Fibroblast of lung (primary cell): ENCODE data around the gene PRKCA. TPM values are rescaled to one million over a fixed set of nuclear protein-coding genes. Genes with fewer than 3 reads are reported as not detected.
"Not testable (repeated sequence)": the region's sequence is repeated elsewhere in the genome, so short reads cannot be mapped to it uniquely, and the experiment has no call there.

Experiments
- DNase-seq, 2 donors: peaks; one replicate each; pipeline versions ENCODE4 v3.0.0 to v3.0.0-alpha.2; 2010; ENCODE audit warnings: low read depth in 2 of 2
- H2AFZ ChIP-seq: 2 replicates; pipeline ENCODE4 v1.5.1; 2012; ENCODE audit warnings: low read length, control low read depth, inconsistent platforms
- H3K27ac ChIP-seq: 2 replicates; pipeline ENCODE4 v1.5.1; 2011; ENCODE audit warnings: low read length, control low read depth; ENCODE audit not compliant: insufficient read depth
- H3K27me3 ChIP-seq: 2 replicates; pipeline ENCODE4 v1.5.1; 2011; ENCODE audit warnings: mild to moderate bottlenecking, low read length; ENCODE audit not compliant: control insufficient read depth, insufficient read depth
- H3K36me3 ChIP-seq: 2 replicates; pipeline ENCODE4 v1.5.1; 2011; ENCODE audit warnings: low read length; ENCODE audit not compliant: control insufficient read depth, insufficient read depth
- H3K4me1 ChIP-seq: 2 replicates; pipeline ENCODE4 v1.5.1; 2011; ENCODE audit warnings: low read length; ENCODE audit not compliant: control insufficient read depth, insufficient read depth; ENCODE audit errors: extremely low read depth
- H3K4me2 ChIP-seq: 2 replicates; pipeline ENCODE4 v1.5.1; 2011; ENCODE audit warnings: low read length, control low read depth; ENCODE audit not compliant: insufficient read depth; ENCODE audit errors: extremely low read depth
- H3K4me3 ChIP-seq, 4 experiments: fragments of 200-600 bp in 1 of 4; sonication (generic) in 1 of 4; replicated peaks in 1 of 4; 2 replicates each; pipeline ENCODE4 v1.5.1; 2011 to 2016; ENCODE audit warnings: low read length in 4 of 4, low read depth in 3 of 4, mild to moderate bottlenecking in 3 of 4, control low read depth in 2 of 4, inconsistent platforms in 1 of 4, mixed read lengths in 1 of 4; ENCODE audit not compliant: insufficient read depth in 1 of 4; ENCODE audit errors: control extremely low read depth in 1 of 4
- H3K79me2 ChIP-seq: 2 replicates; pipeline ENCODE4 v1.5.1; 2012; ENCODE audit warnings: mild to moderate bottlenecking, low read length, inconsistent platforms; ENCODE audit not compliant: control insufficient read depth, insufficient read depth
- H3K9ac ChIP-seq: 2 replicates; pipeline ENCODE4 v1.5.1; 2011; ENCODE audit warnings: mild to moderate bottlenecking, low read length, control low read depth; ENCODE audit not compliant: insufficient read depth
- H3K9me3 ChIP-seq: 2 replicates; pipeline ENCODE4 v1.5.1; 2012; ENCODE audit warnings: low read depth, low read length; ENCODE audit not compliant: control insufficient read depth, insufficient read depth
- H4K20me1 ChIP-seq: 2 replicates; pipeline ENCODE4 v1.5.1; 2011; ENCODE audit warnings: low read length; ENCODE audit not compliant: control insufficient read depth, insufficient read depth; ENCODE audit errors: extremely low read depth
- CTCF ChIP-seq, 2 donors: IDR thresholded peaks in 1 of 2; conservative IDR thresholded peaks in 1 of 2; 1 replicate in 1 of 2; 2 replicates in 1 of 2; pipeline ENCODE4 v1.5.1; 2011 to 2012; ENCODE audit warnings: low read length in 2 of 2, control low read depth in 1 of 2, inconsistent platforms in 1 of 2, low read depth in 1 of 2, mild to moderate bottlenecking in 1 of 2
- EZH2 ChIP-seq: IDR thresholded peaks from 2 replicates; pipeline ENCODE4 v1.5.1; 2012; ENCODE audit warnings: low read length, control low read depth, mild to moderate bottlenecking; ENCODE audit errors: missing control alignments
- polyA plus RNA-seq, 2 donors: library from polyadenylated mRNA; depleted of rRNA in 1 of 2; stranded (reverse) in 1 of 2; unstranded in 1 of 2; fragments of >200 nt; gene quantifications; 2 replicates each; pipeline ENCODE4 v1.2.1, GENCODE V29; 2011 to 2012; ENCODE audit warnings: missing spikeins in 1 of 2
- total RNA-seq: library from RNA; depleted of rRNA; stranded (reverse); fragments of >200 nt; gene quantifications from 2 replicates; pipeline ENCODE4 v1.2.1, GENCODE V29; 2014

The PRKCA gene
- total and polyA plus RNA-seq, 2 donors (not counting 1 experiment from before 2014, with no cell fraction given), result 34.0 to 74.2 TPM

DNA sequence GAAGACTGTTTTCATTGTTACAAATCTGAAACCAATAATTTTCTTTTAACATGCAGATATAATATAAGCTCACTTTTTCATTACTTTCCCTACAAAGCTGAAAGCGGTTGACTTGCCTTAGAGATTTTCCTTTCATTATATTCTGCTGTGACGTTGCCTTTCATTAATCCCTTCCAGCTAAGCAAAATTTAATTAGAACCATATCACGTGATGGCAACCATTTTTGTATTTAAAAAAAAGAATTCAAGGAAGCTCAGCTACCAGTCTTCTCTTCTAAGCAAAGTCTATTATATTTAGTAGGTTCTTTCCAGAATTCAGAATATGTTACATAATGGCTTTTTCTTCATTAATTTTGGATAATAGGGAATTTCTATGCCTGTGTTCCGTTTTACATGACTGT is 186.5 kb downstream of the PRKCA start:
- DNase-seq, result no peak
- Histone ChIP-seq H2AFZ (no peak overlapping the region), H3K4me3 (no peak overlapping the region), H3K36me3 (no peaks in the 10 kb centered on the region), H3K4me1 (peaks cover 11% of the 10 kb centered on the region), H3K4me2 (no peak overlapping the region), H3K9ac (no peak overlapping the region), H4K20me1 (no peaks in the 10 kb centered on the region), H3K79me2 (peaks cover 19% of the 10 kb centered on the region), H3K27ac (no peak overlapping the region), H3K9me3 (no peaks in the 10 kb centered on the region), H3K27me3 (no peaks in the 10 kb centered on the region)
- TF ChIP-seq EZH2 (no peak), CTCF (conservative IDR thresholded peaks at IDR 0.05 in 1 of 2, IDR thresholded peaks at IDR 0.05 in 1 of 2; ENCODE audit: low read depth in 1 of 2, low read length in 2 of 2) (no peak)

DNA sequence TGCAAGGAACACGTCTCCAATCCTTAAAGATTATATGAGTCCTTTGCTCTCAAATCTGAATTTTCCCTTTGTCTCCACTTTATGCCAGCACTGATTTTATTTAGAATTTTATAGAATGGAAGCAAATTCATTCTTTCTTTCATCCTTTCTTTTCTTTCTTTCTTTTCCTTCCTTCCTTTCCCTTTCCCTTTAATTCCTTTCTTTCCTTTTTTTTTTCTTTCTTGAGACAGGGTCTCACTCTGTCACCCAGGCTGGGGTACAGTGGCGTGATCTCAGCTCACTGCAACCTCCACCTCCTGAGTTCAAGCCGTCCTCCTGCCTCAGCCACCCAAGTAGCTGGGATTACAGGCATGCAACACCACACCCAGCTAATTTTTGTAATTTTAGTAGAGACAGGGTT is 187.2 kb downstream of the PRKCA start:
- not testable (repeated sequence) for H4K20me1 ChIP-seq
- peaks cover 16% of the 10 kb centered on the region for H3K79me2 ChIP-seq

DNA sequence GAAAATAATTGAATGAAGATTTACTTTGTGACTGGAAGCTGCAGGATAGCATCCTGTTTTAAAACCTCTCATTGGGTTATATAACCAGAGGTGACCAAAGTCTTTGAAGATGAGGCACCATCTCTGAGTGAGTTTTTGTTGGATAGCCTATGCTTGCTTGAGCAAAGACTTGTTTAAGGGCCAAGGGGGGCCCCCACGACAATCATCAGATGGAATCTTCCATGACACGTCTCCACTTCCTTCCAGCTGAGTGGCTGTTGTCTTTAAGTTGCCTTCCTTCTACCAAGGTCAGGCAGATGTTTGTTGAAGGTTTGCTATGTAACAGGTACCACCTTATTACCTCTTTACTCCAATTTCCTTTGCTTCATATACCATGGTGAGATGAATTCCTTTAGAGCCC is 188.8 kb downstream of the PRKCA start:
- H3K4me2 ChIP-seq, result no peak overlapping the region
- no peak for DNase-seq
- no peaks in the 10 kb centered on the region for H3K27me3 ChIP-seq
- peaks cover 26% of the 10 kb centered on the region for H3K79me2 ChIP-seq
- H3K4me1 ChIP-seq, result peaks cover 18% of the 10 kb centered on the region
- H3K27ac ChIP-seq, result no peak overlapping the region
- H3K4me3 ChIP-seq, result no peak overlapping the region
- TF ChIP-seq CTCF (conservative IDR thresholded peaks at IDR 0.05 in 1 of 2, IDR thresholded peaks at IDR 0.05 in 1 of 2; ENCODE audit: low read depth in 1 of 2, low read length in 2 of 2) (no peak), EZH2 (no peak)
- H3K36me3 ChIP-seq, result no peaks in the 10 kb centered on the region
- no peak overlapping the region for H2AFZ ChIP-seq
- no peaks in the 10 kb centered on the region for H4K20me1 ChIP-seq
- H3K9ac ChIP-seq, result no peak overlapping the region
- no peaks in the 10 kb centered on the region for H3K9me3 ChIP-seq

More for the DNA sequence above, 187.2 kb downstream of the PRKCA start:
- H3K9me3 ChIP-seq, H2AFZ ChIP-seq, H3K9ac ChIP-seq, DNase-seq, H3K27me3 ChIP-seq, H3K4me3 ChIP-seq, H3K36me3 ChIP-seq, H3K27ac ChIP-seq, H3K4me2 ChIP-seq: not testable (repeated sequence)
- peaks cover 16% of the 10 kb centered on the region for H3K4me1 ChIP-seq
